ENCODE data around the gene SERPINA3.

SERPINA3 gene

DNA sequence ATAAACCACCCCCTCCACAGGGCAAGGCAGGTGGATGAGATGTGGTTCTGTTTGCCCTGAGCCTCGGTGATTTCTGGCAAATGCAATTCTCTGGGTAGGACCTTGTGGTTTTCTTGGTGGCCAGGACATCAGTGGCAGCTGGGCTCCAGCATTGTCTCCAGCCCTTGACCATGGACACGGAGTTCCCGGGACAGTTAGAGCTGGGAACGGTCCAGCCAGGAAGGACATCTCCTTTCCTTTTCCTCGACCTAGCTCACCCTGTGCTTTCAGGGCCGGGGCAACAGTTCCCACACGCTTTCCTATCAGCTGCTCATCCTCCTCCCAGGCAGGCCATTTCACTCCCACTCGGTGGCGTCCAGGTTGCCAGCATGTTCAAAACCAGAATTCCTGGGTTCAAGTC is 41.8 kb upstream of the SERPINA3 start:
- DNase-seq (ENCODE audit: low read depth): no peak
- H3K4me3 ChIP-seq (ENCODE audit: low read length): no peak overlapping the region
- TF ChIP-seq, protein P1, sequence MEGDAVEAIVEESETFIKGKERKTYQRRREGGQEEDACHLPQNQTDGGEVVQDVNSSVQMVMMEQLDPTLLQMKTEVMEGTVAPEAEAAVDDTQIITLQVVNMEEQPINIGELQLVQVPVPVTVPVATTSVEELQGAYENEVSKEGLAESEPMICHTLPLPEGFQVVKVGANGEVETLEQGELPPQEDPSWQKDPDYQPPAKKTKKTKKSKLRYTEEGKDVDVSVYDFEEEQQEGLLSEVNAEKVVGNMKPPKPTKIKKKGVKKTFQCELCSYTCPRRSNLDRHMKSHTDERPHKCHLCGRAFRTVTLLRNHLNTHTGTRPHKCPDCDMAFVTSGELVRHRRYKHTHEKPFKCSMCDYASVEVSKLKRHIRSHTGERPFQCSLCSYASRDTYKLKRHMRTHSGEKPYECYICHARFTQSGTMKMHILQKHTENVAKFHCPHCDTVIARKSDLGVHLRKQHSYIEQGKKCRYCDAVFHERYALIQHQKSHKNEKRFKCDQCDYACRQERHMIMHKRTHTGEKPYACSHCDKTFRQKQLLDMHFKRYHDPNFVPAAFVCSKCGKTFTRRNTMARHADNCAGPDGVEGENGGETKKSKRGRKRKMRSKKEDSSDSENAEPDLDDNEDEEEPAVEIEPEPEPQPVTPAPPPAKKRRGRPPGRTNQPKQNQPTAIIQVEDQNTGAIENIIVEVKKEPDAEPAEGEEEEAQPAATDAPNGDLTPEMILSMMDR (conservative IDR thresholded peaks at IDR 0.05; ENCODE audit: low read length): no peak

DNA sequence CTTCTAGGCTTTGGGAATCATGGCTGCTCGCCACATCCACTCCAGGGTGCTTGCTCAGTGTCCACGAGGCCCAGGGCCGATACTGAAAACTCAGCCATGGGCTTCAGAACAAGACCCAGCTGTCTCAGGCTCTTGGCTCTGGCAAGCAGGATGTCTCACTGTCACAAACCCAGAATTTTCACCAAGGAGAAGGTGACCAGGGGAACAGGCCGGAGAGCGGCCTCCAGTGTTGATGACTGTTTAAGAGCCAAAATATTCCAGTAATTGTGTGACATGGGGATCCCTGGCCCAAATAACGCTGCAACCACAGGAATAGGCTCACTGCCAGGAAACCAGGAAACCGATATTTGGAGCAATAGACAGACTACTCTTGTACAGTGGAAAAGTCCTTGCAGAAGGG is 40.8 kb upstream of the SERPINA3 start:
- H3K4me3 ChIP-seq (ENCODE audit: low read length): no peak overlapping the region
- DNase-seq (ENCODE audit: low read depth): no peak
- TF ChIP-seq, protein P1 (conservative IDR thresholded peaks at IDR 0.05; ENCODE audit: low read length): no peak

DNA sequence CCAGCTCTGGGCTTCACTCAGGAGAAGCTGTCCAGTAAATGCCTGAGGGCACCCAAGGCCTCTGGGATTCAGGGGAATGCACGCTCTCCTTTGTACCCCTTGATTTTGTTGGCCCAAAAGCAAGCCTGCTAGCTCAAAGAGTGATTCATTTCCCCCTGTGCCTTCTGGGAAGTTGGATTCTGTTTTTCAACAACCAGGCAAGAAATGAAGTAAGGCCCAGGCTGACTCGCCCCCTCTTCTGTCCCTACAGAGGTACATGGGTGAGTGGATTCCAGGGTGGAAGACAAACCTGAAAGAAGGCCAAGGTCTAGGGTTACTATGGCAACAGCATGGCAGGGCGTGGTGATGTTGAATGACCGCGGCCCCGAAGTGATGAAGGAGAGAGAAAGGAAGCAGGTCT is 40.2 kb upstream of the SERPINA3 start:
- peak; percentile 24 for DNase-seq (ENCODE audit: low read depth)
- H3K4me3 ChIP-seq (ENCODE audit: low read length): no peak overlapping the region
- TF ChIP-seq, protein P1 (conservative IDR thresholded peaks at IDR 0.05; ENCODE audit: low read length): no peak

DNA sequence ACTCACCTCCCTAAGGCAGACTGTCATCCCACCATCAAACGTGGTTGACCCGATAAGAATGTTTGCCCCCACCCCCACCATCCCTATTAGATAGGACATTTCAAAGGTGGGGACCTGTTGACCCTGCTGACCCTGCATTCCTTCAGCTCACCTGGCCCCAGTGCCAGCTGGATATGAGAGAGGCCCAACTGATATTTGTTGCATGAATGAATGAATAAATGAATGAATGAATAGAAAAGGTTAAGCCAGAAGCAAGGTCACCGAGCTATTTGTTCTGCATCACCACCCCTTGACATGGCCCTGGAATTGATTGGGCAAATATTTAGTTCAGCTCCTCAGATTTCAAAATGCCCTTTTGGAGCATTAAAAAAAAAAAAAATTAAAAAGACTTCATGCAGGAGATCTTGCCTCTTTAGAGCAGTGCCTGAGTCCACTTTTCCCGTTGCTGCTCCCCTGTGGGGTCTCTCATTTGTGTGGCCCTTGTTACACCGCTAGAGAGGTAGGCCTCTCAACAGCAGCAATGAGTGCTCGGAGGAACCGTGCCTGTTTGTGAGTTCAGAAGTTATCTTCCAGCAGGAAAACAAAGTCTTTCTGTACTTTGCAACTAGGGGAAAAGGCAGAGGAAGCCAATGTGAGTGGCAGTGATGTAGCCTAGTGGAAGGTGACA is 39.4 kb upstream of the SERPINA3 start:
- TF ChIP-seq, protein P1 (conservative IDR thresholded peaks at IDR 0.05; ENCODE audit: low read length): no peak
- no peak overlapping the region for H3K4me3 ChIP-seq (ENCODE audit: low read length)
- DNase-seq (ENCODE audit: low read depth): no peak

DNA sequence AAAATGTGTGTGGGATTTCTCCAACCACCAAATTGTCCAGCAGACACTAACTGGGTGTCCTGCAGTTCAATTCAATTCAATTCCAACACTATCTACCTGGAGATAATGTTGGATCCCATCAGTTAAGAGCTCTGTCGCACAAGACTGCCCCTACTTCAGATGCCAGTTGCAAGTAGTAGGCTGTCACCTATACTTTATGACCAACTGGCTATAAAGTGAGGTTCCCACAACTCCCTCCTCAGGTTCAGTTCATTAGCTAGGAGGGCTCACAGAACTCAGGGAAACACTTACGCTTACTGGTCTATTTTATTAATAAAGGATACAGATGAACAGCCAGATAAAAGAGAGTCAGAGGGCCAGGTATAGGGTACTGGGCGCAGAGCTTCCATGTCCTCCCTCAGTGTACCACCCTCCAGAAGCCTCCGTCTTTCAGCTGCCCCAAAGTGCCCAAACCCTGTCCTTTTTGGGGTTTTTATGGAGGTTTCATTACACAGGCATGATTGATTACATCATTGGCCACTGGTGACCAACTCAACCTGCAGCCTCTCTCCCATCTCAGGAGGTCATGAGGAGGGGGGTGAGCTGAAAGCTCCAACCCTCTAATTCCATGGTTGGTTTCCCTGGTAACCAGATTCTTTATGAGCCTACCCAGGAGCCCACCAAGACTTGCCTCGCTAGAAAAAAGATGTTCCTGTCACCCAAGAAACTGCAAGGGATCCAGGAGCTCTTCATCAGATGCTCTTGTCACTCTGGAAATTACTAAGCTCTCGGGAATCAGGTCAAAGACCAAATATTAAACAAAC is 38.5 kb upstream of the SERPINA3 start:
- DNase-seq (ENCODE audit: low read depth): no peak
- H3K4me3 ChIP-seq (ENCODE audit: low read length): no peak overlapping the region
- TF ChIP-seq, protein P1 (conservative IDR thresholded peaks at IDR 0.05; ENCODE audit: low read length): no peak

DNA sequence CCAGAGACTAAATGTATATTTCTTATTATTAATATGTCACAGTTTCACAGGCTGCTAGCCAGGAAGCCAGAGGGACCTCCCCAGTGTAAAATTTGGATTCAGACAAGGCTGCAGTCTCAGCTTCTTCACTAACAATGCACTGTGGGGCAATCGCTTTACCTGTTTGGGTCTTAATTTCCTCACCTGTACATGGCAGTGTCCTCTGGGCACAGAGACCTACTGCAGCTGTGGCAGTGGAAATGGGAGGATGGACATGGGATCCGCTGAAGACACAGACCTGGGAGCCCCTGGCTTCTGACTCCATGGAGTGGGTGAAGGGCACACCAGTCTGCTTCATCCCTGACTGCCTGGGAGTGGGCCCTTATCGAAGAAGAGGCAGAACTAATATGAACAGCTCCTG is 37.9 kb upstream of the SERPINA3 start:
- no peak for DNase-seq (ENCODE audit: low read depth)
- no peak overlapping the region for H3K4me3 ChIP-seq (ENCODE audit: low read length)
- TF ChIP-seq, protein P1 (conservative IDR thresholded peaks at IDR 0.05; ENCODE audit: low read length): no peak

Measured in AG10803 (cell line).